ENCODE data around the gene ANKHD1. TPM values are rescaled to one million over a fixed set of nuclear protein-coding genes. Genes with fewer than 3 reads are reported as not detected.
A peak's percentile ranks its signal among the peaks of the same experiment; 100 is the strongest.

Gene ANKHD1
- total RNA-seq, 6 experiments from 2014 or later, result 35.4 to 49.7 (median 41.5) TPM

- Mint-ChIP-seq H3K27ac (no peak overlapping the region), H3K9me3 (no peaks in the 10 kb centered on the region), H3K27me3 (ENCODE audit: insufficient read depth) (no peaks in the 10 kb centered on the region; the same call in 1 of the 2 replicates), H3K36me3 (ENCODE audit: low read depth) (no peaks in the 10 kb centered on the region), H3K4me3 (no peak overlapping the region), H3K4me1 (ENCODE audit: low read depth) (peaks cover 5% of the 10 kb centered on the region; the same call in 1 of the 2 replicates)
- no peak for TF ChIP-seq CTCF (IDR thresholded peaks at IDR 0.05)
- no peak for DNase-seq
Measured at GRCh38 chr5:140393738-140394137, 7.9 kb upstream of the ANKHD1 start.

DNA sequence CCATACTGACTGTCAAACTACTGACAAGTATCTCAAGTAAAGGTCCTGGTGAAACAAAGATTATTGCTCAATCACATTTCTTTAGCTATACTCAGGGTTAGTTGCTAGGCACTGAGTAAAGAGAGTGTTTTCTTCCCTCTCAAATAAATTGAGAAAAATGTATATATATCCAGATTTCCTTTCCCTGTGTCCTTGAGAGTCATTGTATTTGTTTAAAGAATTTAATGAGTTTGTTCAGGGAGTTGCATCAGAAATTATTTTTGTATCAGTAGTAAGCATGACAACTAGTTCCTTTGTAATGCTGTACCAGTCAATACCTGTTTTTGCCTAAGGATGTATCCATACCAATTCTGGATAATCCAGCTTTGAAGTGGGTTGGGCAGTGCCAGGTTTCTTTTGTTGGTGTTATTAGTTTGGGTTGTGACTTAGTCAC, 3.2 kb upstream of the ANKHD1 start:
- no peak for TF ChIP-seq CTCF (IDR thresholded peaks at IDR 0.05)
- H3K4me1 Mint-ChIP-seq (ENCODE audit: low read depth), result peaks cover 9% of the 10 kb centered on the region
- H3K27ac Mint-ChIP-seq, result no peak overlapping the region
- H3K4me3 Mint-ChIP-seq, result no peak overlapping the region
- H3K36me3 Mint-ChIP-seq (ENCODE audit: low read depth), result no peaks in the 10 kb centered on the region
- no peaks in the 10 kb centered on the region for H3K9me3 Mint-ChIP-seq
- H3K27me3 Mint-ChIP-seq (ENCODE audit: insufficient read depth), result no peaks in the 10 kb centered on the region; the same call in 1 of the 2 replicates
- DNase-seq, result no peak

DNA sequence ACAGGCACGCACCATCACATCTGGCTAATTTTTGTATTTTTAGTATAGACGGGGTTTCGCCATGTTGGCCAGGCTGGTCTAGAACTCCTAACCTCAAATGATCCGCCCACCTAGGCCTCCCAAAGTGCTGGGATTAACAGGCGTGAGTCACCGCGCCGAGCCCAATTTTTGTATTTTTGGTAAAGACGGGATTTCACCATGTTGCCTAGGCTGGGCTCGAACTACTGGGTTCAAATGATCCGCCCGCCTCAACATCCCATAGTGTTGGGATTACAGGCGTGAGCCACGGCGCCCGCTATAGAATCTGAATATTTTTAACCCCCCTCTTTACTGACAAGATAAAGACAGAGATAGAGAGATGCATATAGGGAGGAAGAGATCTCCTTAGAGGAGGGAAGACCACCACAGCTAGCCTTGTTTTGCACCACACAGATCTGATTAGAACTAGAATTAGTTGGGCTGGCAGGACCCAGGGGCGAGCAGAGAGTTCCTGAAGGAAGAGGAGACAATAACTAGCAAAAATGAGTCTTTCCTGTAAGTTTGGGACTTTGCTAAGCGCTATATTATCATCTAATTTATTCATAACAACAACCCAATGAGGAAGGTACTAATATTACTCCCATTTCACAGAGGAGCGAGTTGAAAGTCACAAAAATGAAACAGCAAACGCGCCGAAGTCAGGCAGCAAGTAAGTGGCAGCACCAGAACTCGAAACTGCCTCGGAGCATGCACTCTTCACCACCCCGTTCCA, 1.5 kb upstream of the ANKHD1 start:
- H3K4me3 Mint-ChIP-seq, result no peak overlapping the region
- no peaks in the 10 kb centered on the region for H3K9me3 Mint-ChIP-seq
- TF ChIP-seq CTCF (IDR thresholded peaks at IDR 0.05), result no peak
- H3K36me3 Mint-ChIP-seq (ENCODE audit: low read depth), result no peaks in the 10 kb centered on the region
- H3K27me3 Mint-ChIP-seq (ENCODE audit: insufficient read depth), result no peaks in the 10 kb centered on the region; the same call in 1 of the 2 replicates
- peaks cover 23% of the 10 kb centered on the region for H3K4me1 Mint-ChIP-seq (ENCODE audit: low read depth)
- H3K27ac Mint-ChIP-seq, result peak overlapping the region; percentile 72
- no peak for DNase-seq

DNA sequence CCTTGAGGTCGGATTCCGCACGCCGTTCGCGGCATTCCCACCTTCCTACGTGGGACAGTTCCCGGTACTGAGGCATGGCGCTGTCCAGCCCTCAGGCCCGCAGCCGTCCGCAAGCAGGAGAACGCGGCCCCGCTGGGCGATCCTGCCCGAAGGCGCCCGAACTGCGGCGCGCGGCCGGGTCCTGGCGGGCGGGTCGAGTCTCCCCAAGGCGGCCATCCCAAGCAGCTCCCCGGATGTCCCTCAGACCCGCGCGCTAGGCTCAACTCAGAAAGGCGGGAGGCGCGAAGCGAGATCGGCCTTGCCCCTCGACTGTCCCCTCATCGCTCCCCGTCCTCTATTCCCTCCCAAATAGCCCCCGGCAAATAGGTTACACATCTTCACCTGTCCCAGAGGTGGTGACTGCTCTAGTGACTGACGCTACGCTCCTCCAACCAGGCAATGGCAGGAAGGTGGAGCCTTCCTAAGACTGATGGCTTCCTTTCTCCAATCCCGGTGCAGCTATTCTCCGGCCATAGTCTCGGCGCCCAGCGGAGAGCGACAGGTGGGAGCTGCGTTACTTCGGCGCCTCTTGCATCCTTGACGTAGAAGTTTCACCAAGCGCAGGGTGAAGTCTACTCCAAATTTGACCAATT, 787 bp upstream of the ANKHD1 start:
- H3K9me3 Mint-ChIP-seq, result no peaks in the 10 kb centered on the region
- no peaks in the 10 kb centered on the region for H3K36me3 Mint-ChIP-seq (ENCODE audit: low read depth)
- H3K27ac Mint-ChIP-seq, result peak overlapping the region; percentile 72
- peak; percentile 96 for DNase-seq
- TF ChIP-seq CTCF (IDR thresholded peaks at IDR 0.05), result no peak; the same call in 1 of the 2 replicates
- no peak overlapping the region for H3K4me3 Mint-ChIP-seq
- peaks cover 27% of the 10 kb centered on the region for H3K4me1 Mint-ChIP-seq (ENCODE audit: low read depth)
- no peaks in the 10 kb centered on the region; the same call in 1 of the 2 replicates for H3K27me3 Mint-ChIP-seq (ENCODE audit: insufficient read depth)

- H3K36me3 Mint-ChIP-seq (ENCODE audit: low read depth), result no peaks in the 10 kb centered on the region
- H3K27me3 Mint-ChIP-seq (ENCODE audit: insufficient read depth), result no peaks in the 10 kb centered on the region; the same call in 1 of the 2 replicates
- no peaks in the 10 kb centered on the region for H3K9me3 Mint-ChIP-seq
- H3K4me3 Mint-ChIP-seq, result no peak overlapping the region
- peak; percentile 26 for DNase-seq
- H3K4me1 Mint-ChIP-seq (ENCODE audit: low read depth), result peaks cover 27% of the 10 kb centered on the region
- H3K27ac Mint-ChIP-seq, result no peak overlapping the region; the same call in 1 of the 2 replicates
- TF ChIP-seq CTCF (IDR thresholded peaks at IDR 0.05), result no peak
Measured at GRCh38 chr5:140402258-140403074, 833 bp downstream of the ANKHD1 start.
